T47D (cell line): Measurements from ENCODE around the gene RFX3.

ENCODE experiments used
- DNase-seq, 2 experiments: peaks; one replicate each; pipeline versions ENCODE4 v3.0.0 to v3.0.0-alpha.2; 2011 to 2012; ENCODE audit warnings: low read depth in 1 of 2, low spot score in 1 of 2
- JUND ChIP-seq: IDR thresholded peaks from 2 replicates; pipeline ENCODE4 v1.6.1; 2012; ENCODE audit warnings: low read depth
- in situ Hi-C: cut with HindIII; loops from 2 replicates; pipeline ENCODE4 v1.10.0; 2016; ENCODE audit warnings: low sequenced_read_pairs, low pct_unique_long_range_greater_than_20kb

RFX3 gene

GRCh38 chr9:3224931-3225330, 300.9 kb downstream of the RFX3 start:
- no peak for DNase-seq
- TF ChIP-seq JUND = no peak
- in situ Hi-C loops = no loop called here

DNA sequence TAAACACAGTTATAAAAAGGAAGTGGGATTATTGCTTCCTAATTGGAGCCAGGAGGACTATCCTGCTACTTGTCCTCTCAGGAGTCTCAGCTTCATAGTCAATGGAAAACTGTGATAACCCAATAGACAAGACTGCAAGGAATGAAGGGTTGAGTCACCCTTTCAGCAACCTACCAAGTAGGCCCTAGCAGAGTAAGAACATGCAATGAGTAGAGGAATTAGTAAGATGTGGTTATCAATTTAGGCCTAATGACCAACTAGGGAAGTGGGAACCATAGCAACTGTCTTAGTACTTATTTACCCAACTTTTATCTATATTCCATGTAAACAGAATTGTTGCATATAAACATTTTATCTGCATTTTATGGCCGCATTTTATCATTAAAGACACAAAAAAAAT, 310.1 kb downstream of the RFX3 start:
- DNase-seq = no peak
- in situ Hi-C loops = no loop called here
- TF ChIP-seq JUND = no peak

- TF ChIP-seq JUND = no peak
- in situ Hi-C loops = no loop called here
- no peak for DNase-seq
Measured at GRCh38 chr9:3214741-3215140, 311.1 kb downstream of the RFX3 start.

GRCh38 chr9:3205421-3206095, 320.2 kb downstream of the RFX3 start:
- in situ Hi-C loops = no loop called here
- no peak for TF ChIP-seq JUND
- no peak for DNase-seq

DNA sequence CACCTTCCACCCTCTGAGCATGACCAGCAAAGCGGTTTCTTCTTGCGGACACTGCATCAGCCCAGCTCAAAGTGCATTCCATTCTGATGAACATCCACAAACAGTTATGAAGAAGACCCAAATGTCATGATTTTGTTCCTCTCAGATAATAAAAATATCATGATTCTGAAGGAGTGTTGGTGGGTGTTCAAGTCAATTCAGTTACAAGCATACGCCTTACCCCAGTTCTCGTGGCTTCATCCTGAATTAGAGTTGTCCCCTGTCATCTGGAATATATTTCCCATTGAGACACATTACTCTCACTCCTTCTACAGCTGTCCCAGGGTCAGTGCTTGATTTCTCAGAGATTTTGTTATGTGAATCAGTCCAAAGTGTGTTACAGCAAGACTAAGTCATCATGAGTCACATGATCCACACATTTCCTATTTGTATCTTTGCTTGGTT, 325.4 kb downstream of the RFX3 start:
- no peak for TF ChIP-seq JUND
- in situ Hi-C loops = no loop called here
- DNase-seq = no peak

DNA sequence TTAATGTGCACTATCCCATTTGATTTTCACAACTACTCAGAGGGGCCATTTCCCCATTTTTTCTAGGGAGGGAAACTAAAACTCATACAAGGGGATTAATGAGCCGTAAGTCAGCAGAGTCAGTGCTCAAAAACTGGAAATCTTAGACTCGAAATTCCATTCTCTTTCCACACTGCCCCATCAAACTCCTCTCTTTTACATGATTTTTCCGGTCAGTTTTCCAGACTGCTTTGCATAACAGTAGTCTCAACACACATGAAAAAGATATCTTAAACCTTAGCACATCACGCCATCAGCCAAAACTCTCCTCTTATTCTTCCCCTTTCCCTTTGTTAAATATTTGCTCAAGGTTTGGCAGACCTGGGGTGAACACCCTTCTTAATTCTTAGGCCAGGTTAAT, 332.0 kb downstream of the RFX3 start:
- TF ChIP-seq JUND = no peak
- in situ Hi-C loops = no loop called here
- DNase-seq = no peak

DNA sequence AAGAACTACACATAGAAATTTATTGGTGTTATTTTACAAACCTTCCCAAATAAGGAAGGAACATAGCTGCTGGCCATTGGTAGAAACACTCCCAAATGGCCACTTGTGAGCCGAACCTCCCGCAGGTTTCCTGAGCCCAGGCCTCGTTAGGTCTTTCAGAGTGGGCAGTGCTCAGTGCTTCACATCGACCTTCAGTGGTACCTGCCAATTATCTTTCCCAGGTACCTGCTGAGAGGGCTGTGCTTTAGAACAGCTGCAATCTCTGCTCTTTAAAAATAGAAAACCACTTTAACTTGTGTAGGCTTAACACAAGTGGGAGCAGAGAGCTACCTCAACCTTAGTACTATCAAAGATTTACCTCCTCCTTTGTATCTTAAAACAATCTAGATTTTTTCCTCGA, 334.1 kb downstream of the RFX3 start:
- in situ Hi-C loops = no loop called here
- no peak for DNase-seq
- no peak for TF ChIP-seq JUND

- DNase-seq = no peak
- no peak for TF ChIP-seq JUND
- in situ Hi-C loops = no loop called here
Measured at GRCh38 chr9:3189113-3189861, 336.5 kb downstream of the RFX3 start.

DNA sequence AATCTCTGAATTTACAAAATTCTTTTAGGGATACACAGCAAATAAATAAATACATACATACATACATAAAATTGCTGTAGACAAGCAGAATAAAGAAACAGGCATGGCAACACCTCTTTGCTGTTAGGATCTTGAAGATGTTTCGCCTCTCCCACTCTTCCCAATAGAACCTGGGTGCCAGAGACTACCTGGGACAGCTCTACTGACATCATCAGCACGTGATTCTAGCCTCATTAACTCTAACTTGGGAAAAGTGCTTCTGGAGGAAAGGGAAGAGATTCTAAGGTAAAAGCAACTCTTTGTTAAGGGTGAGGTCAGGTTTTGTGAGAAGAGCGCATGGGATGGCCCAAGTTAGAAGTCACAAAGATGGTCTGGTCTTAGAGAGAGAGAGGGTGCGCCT, 339.1 kb downstream of the RFX3 start:
- in situ Hi-C loops = no loop called here
- no peak for TF ChIP-seq JUND
- DNase-seq = no peak

GRCh38 chr9:3181049-3181953, 344.5 kb downstream of the RFX3 start:
- TF ChIP-seq JUND = no peak
- in situ Hi-C loops = no loop called here
- peak; percentile 15 to 75 for DNase-seq

GRCh38 chr9:3180696-3181048, 345.1 kb downstream of the RFX3 start:
- DNase-seq = no peak
- in situ Hi-C loops = no loop called here
- no peak for TF ChIP-seq JUND

DNA sequence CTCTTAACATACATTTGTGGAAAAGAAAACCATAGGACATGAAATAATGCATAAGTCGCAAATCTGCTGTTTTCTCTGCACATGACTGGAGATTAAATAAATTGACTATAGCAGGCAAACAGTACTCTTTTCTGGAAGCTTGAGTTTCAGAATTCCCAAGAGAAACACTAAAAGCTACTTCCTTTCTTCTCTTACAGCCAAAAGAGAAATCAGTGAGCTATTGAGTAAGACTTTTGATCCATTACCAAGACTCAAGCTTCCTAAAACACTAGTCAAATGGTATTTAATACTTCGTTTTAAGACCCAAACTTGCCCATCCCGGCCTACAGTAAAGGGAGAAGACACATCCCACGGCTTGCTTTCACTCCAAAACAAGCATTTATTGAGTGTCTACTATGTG, 346.1 kb downstream of the RFX3 start:
- DNase-seq = no peak
- in situ Hi-C loops = no loop called here
- no peak for TF ChIP-seq JUND

DNA sequence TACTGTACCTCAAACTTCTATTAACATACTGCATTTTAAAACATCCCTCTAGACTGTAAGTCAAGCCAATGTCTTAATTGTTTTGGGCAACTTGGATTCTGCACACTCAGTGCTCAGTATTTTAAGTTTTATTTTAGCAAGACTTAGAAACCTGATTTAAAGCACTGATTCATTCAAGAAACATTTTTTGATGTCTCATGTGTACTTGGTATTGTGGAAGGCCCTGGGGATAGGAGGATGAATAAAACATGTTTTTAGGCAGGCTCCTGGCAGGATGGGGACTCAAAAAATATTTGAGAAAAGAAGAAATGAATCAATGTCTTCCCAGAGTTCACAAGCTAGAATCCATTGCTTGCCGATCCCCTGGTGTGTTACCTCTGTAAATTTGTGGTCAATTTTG, 347.9 kb downstream of the RFX3 start:
- DNase-seq = no peak
- in situ Hi-C loops = no loop called here
- TF ChIP-seq JUND = no peak
